Right atrium auricular region (tissue), 2 donors: ENCODE results near the gene FOXP4. TPM values are rescaled to one million over a fixed set of nuclear protein-coding genes. Genes with fewer than 3 reads are reported as not detected.
A peak's percentile ranks its signal among the peaks of the same experiment; 100 is the strongest.

Source experiments
- DNase-seq: peaks from one replicate; pipeline ENCODE4 v3.0.0-alpha.2; 2019; ENCODE audit warnings: low spot score
- H3K27ac ChIP-seq, 2 donors: fragments of 200-600 bp; sonication (generic); 1 replicate in 1 of 2; 2 replicates in 1 of 2; pipeline ENCODE4 v1.5.1; 2016 to 2019
- H3K27me3 ChIP-seq, 2 donors: fragments of 200-600 bp; sonication (generic); one replicate each; pipeline versions ENCODE4 v1.5.1 to v1.6.0; 2017 to 2019
- H3K36me3 ChIP-seq: fragments of 200-600 bp; sonication (generic); one replicate; pipeline ENCODE4 v1.5.1; 2016
- H3K4me1 ChIP-seq, 2 donors: fragments of 200-600 bp; sonication (generic); one replicate each; pipeline versions ENCODE4 v1.5.1 to v1.6.0; 2017 to 2019
- H3K4me3 ChIP-seq, 2 donors: fragments of 200-600 bp; sonication (generic); 1 replicate in 1 of 2; 2 replicates in 1 of 2; pipeline ENCODE4 v1.5.1; 2017 to 2019; ENCODE audit warnings: mild to moderate bottlenecking in 1 of 2, moderate library complexity in 1 of 2
- H3K9me3 ChIP-seq, 2 donors: fragments of 200-600 bp; sonication (generic); one replicate each; pipeline ENCODE4 v1.5.1; 2019
- CTCF ChIP-seq, 2 donors: fragments of 200-600 bp; sonication (generic); IDR thresholded peaks; one replicate each; pipeline ENCODE4 v1.5.1; 2019; ENCODE audit warnings: antibody characterized with exemption in 2 of 2
- total RNA-seq, 2 donors: library from RNA; depleted of rRNA; stranded (reverse); fragments of >200 nt; gene quantifications; one replicate each; pipeline ENCODE4 v1.1.0, GENCODE V29; 2016

The FOXP4 gene
- total RNA-seq, 2 donors from 2014 or later = 9.3 to 20.2 TPM

- Histone ChIP-seq H3K4me3 (peak overlapping the region; percentile 83 to 88), H3K27me3 (no peaks in the 10 kb centered on the region), H3K27ac (no peak overlapping the region), H3K36me3 (no peaks in the 10 kb centered on the region), H3K4me1 (peaks cover 0 to 39% of the 10 kb centered on the region in 2 donors), H3K9me3 (no peaks in the 10 kb centered on the region)
- TF ChIP-seq CTCF (IDR thresholded peaks at IDR 0.05) = no peak
- no peak for DNase-seq
These were observed 906 bp upstream of the FOXP4 start for GRCh38 chr6:41545247-41545702.

- H3K9me3 ChIP-seq = no peaks in the 10 kb centered on the region
- peaks cover 5% of the 10 kb centered on the region for H3K36me3 ChIP-seq
- no peak for TF ChIP-seq CTCF (IDR thresholded peaks at IDR 0.05)
- H3K4me1 ChIP-seq = peaks cover 0 to 46% of the 10 kb centered on the region in 2 donors
- DNase-seq = no peak
- H3K27me3 ChIP-seq = no peaks in the 10 kb centered on the region
- H3K4me3 ChIP-seq = peak overlapping the region; percentile 83 to 88
- peak overlapping the region; percentile 80 to 89 for H3K27ac ChIP-seq
These were observed 289 bp downstream of the FOXP4 start for GRCh38 chr6:41546475-41546865.

- Histone ChIP-seq H3K9me3 (no peaks in the 10 kb centered on the region), H3K27ac (peak overlapping the region; percentile 80 to 89), H3K4me1 (peaks cover 0 to 47% of the 10 kb centered on the region in 2 donors), H3K36me3 (peaks cover 5% of the 10 kb centered on the region), H3K27me3 (no peaks in the 10 kb centered on the region), H3K4me3 (peak overlapping the region; percentile 83 to 88)
- TF ChIP-seq CTCF (IDR thresholded peaks at IDR 0.05) = no peak
- DNase-seq = no peak
These were observed 951 bp downstream of the FOXP4 start for GRCh38 chr6:41546866-41547798.

GRCh38 chr6:41547799-41548097 lies 1.6 kb downstream of the FOXP4 start:
- peak overlapping the region; percentile 83 to 88 for H3K4me3 ChIP-seq
- no peaks in the 10 kb centered on the region for H3K9me3 ChIP-seq
- peaks cover 5% of the 10 kb centered on the region for H3K36me3 ChIP-seq
- H3K27me3 ChIP-seq = no peaks in the 10 kb centered on the region
- no peak for DNase-seq
- TF ChIP-seq CTCF (IDR thresholded peaks at IDR 0.05) = no peak
- H3K4me1 ChIP-seq = peaks cover 0 to 47% of the 10 kb centered on the region in 2 donors
- H3K27ac ChIP-seq = peak overlapping the region; percentile 80 to 89

- Histone ChIP-seq H3K27me3 (no peaks in the 10 kb centered on the region), H3K9me3 (no peaks in the 10 kb centered on the region), H3K27ac (peak overlapping the region in 1 of 2 donors; percentile 80), H3K36me3 (peaks cover 5% of the 10 kb centered on the region), H3K4me1 (peaks cover 0 to 47% of the 10 kb centered on the region in 2 donors), H3K4me3 (peak overlapping the region; percentile 83 to 88)
- no peak for DNase-seq
- no peak for TF ChIP-seq CTCF (IDR thresholded peaks at IDR 0.05)
These were observed 2.1 kb downstream of the FOXP4 start for GRCh38 chr6:41548098-41548840.
